HG03139 (cell line): ENCODE measurements around the gene CAMK2N2.

ENCODE experiments used
- ATAC-seq: cut with Tn5 transposase; IDR thresholded peaks from one replicate; pipeline ENCODE4 v1.9.1; 2021; ENCODE audit not compliant: unreplicated experiment

The CAMK2N2 gene

DNA sequence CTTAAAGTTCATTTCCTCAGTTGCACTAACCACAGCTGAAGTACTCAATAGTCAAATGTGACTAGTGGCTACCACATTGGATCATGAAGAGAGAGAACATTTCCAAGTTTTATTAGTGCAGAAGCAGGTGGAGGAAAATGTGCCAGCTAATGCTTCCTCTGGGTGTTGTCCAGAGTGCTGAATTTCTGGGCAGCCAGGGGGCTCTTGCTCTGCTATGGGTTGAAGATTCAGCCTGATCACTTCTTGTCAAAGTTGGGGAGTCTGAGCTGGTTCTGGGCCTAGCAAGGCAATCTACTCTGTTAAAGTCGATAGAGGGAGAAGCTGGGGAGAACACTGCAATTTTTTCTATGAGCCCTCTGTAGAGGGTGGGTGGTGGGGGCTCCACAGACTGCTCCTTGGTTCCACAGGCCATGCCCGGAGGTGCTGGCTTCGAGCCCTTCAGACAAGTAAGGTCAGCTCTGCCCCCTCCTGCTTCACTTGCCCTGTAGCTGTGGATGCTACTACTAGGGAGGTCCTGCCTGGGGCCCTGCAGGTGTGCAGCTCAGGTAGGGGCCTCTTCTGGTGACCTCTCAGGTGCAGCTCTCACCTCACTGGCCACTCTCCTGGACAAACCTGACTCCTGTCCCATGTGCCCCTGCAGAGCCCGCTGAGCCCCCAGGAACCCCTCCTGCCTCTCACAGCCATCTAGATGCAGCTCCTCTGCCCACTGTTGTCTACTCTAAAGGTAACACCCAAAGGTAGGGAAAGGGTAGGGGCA is 20.8 kb downstream of the CAMK2N2 start:
- ATAC-seq = no peak

DNA sequence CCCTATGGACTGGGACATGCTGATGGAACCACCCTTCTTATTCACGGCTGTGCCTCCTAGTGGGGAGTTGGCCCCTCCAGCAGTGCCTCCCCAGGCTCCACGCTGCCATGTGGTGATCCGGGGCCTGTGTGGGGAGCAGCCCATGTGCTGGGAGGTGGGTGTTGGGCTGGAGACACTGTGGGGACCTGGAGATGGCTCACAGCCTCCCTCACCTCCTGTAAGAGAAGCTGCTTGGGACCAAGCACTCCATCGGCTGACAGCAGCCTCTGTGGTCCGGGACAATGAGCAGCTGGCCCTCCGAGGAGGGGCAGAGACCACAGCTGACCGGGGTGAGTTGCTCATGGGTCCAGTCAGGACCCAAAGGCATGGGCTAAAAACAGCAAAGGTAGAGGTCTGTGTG is 21.6 kb downstream of the CAMK2N2 start:
- ATAC-seq = no peak

DNA sequence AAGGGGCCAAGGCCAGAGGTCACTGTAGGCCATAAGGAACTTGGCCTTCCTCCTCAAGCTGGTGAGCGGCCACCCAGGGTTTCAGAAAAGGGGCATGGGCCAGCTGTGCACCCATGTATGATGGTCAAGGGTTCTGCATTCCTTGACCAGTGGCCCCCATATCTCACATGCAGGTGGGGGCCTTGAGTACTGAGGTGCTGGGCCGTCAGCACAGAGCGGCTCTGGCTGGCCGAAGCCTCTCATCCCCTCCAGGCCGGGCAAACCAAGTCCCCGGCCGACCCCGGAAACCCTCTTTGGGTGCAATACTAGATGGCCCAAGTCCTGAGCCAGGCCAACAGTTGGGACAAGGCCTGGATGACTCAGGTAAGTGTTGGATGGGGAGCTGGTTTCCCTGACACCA is 22.1 kb downstream of the CAMK2N2 start:
- no peak for ATAC-seq

DNA sequence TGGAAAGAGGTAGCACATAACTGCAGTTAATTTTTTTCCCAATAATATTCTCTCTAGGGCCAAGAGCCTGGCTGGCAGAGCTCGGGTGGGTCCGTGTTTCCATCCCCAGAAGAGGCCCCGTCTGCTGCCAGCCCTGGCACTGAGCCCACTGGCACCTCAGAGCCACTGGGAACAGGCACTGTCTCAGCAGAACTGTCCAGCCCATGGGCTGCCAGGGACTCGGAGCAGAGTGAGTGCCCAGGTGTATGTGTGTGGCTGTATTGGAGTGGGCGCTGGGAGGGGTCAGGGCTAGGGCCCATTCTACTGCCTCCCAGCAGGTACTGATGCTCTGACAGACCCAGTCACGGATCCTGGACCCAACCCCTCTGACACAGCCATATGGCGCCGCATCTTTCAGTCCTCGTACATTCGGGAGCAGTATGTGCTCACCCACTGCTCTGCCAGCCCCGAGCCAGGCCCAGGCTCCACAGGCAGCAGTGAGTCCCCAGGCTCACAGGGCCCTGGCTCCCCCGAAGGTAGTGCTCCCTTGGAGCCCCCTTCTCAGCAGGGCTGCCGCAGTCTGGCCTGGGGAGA is 23.0 kb downstream of the CAMK2N2 start:
- ATAC-seq = no peak

DNA sequence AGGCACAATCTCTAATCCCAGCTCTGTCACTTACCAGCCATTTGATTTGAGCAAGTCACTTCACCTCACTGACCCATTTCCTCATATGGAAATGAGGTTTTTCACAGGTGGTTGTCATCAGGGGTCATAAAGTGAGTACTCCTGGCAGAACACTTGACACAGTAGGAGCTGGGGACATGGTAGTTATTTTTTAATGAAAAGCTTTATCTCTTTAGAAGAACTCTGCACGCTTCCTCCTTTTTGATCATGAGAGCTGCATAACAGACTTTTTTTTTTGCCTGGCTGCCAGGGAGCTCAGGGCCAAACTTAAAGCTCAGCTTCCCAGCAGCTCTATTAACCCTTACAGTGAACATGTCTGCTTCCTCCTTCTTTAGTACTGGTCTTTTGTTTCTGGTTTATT is 23.5 kb downstream of the CAMK2N2 start:
- no peak for ATAC-seq

DNA sequence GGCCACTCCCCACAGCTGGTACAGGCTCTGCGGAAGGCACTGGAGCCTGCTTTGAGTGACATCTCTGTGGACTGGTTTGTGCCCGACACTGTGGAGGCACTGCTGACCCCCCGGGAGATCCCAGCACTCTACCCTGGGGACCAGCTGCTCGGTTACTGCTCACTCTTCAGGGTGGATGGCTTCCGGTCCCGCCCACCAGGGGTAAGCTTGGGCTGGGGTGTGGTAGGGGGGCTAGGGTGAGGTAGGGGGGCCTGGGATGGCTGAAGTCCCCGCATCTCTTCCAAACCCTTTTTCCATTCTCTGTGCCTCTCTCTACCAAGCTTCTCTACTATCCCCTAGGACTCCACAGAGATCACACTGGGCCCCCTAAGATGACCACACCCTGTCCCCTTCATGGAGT is 24.1 kb downstream of the CAMK2N2 start:
- no peak for ATAC-seq

DNA sequence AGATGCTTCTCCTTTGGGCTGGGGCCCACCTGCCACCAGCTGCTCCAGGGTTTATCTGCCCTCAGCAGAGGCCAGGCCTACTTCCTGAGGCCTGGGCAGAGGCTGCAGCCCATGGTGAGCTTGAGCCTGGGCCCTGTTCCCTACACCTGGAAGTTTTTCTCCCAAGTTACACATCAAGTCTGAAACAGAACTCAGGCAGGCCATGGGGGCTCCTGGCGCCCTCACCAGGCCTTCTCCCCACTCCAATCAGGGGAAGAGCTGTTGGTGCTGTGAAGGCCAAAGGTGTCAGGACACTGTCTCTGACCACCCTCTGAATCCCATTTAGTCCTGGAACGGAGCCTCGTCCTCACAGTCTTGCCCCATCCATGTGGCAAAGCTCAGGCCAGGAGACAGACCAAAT is 24.7 kb downstream of the CAMK2N2 start:
- ATAC-seq = no peak

DNA sequence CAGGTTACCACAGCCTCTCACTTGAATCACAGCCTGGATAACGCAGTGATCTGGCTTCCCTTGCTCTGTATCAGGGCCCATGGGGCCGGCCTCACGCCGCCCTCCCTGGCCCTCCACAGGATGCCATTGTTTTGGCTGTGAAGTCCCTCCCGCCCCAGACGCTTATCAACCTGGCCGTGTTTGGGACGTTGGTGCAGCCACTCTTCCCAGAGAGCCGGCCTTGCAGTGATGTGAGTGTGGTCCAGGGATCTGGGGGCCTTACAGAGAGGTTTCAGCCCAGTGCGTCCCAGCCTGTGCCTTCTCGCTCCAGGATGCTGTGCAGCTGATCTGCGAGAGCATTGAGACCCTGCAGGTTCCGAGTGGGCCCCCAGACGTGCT is 25.3 kb downstream of the CAMK2N2 start:
- ATAC-seq = no peak

DNA sequence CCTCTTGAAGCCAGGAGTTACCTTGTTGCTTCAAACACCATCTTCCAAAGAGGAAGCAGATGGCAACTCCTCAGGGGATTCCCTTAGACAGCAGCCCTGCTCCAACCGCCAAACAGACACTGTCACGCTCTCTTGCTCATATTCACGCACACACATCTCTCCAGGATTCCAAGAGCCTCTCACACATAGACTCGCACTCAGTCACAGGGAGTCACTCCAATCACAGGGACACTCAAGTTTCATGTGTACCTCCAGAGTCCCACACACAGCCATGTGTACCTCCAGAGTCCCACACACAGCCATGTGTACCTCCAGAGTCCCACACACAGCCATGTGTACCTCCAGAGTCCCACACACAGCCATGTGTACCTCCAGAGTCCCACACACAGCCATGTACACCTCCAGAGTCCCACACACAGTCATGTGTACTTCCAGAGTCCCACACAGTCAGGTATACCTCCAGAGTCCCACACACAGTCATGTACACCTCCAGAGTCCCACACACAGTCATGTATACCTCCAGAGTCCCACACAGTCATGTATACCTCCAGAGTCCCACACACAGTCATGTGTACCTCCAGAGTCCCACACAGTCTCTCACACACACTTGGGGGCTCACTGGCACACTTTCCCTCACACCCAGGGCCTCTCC is 25.8 kb downstream of the CAMK2N2 start:
- no peak for ATAC-seq

DNA sequence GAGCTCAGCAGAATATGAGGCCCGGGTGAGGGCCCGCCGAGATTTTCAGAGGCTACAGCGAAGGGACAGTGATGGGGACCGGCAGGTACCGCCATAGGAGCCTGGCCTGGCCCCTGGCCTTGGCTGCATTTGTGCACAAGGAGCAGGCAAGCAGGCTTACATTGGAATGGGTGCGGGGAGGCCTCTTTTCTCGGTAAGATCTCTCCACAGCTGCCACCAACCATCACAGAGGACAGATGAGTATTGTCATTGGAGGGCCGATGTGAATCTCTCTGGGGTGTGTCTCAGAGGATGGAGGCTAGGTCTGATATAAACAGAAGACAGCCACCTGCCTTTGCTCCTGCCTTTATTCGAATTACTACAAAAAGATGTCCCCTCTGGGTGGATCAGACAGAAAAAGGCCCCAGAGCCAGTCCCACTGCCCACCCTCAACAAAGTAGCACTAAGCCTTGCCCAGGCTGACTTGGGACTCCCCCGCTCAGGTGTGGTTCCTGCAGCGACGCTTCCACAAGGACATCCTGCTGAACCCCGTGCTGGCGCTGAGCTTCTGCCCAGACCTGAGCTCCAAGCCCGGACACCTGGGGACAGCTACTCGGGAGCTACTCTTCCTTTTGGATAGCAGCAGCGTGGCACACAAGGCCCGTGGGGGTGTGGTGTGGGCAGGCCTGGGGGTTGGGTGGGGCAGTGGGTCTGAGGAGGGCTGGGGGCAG is 26.5 kb downstream of the CAMK2N2 start:
- no peak for ATAC-seq

DNA sequence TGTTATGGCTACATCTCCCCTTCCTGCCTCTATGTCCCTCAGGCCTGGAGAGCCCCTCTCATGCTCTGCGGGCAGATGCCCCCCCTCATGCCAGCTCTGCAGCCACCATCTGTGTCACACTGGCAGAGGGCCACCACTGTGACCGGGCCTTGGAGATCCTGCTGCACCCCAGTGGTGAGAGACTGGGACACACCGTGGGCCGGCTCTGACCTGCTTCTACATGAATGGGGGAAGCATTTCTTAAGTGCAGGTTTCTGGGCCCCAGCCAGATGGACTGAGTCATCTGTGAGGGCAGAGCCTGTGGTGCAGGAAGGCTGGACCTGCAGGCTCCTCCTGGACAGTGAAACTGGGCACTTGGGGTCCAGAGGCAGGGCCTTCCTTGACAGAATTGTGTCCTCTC is 27.1 kb downstream of the CAMK2N2 start:
- ATAC-seq = no peak

DNA sequence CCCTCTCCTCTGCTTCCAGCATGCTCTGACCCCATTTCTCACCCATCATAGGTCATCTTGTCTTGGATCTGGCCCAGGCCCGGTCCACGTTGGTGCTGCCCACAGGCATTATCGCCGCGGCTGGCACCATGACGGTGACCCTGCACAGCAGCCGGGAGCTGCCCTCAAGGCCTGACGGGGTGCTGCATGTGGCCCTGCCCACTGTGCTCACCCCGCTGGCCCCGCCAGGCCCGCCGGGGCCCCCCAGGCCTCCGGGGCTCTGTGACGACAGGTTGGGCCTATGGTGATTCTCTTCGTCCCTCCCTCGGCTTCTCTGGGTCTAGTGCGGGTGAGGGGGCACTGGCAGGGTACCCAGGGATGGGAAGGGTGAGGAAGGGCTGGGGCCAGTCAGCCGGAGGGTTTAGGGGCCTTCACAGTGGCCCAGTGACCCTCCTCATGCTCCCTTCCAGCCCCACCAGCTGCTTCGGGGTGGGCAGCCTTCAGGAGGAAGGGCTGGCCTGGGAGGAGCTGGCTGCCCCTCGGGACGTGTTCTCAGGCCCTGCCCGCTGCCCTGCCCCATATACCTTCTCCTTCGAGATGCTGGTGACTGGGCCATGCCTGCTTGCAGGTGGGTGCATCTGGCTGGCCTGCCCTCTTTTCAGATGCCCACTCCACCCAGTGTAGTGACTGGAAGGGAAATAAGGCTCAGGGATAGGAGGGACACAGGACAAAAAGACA is 28.1 kb downstream of the CAMK2N2 start:
- no peak for ATAC-seq

DNA sequence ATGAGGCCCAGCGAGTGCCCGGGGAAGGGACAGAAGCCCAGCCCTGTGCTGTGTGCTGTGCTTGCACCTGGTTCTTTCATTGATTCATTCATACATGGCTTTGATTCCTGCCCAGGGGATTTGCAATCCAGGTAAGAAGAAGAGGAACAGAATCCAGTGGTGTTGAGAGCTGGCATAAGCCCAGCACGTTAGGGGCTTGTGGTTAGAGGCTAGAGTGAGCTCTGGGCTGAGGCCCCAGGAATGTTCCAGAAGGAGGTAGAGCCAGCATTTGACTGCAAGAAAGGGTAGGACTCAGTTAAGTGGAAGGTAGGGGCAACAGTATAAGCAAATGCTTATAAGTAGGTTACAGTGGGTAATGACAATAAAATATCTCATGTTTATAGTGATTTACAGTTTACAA is 29.7 kb downstream of the CAMK2N2 start:
- ATAC-seq = no peak

DNA sequence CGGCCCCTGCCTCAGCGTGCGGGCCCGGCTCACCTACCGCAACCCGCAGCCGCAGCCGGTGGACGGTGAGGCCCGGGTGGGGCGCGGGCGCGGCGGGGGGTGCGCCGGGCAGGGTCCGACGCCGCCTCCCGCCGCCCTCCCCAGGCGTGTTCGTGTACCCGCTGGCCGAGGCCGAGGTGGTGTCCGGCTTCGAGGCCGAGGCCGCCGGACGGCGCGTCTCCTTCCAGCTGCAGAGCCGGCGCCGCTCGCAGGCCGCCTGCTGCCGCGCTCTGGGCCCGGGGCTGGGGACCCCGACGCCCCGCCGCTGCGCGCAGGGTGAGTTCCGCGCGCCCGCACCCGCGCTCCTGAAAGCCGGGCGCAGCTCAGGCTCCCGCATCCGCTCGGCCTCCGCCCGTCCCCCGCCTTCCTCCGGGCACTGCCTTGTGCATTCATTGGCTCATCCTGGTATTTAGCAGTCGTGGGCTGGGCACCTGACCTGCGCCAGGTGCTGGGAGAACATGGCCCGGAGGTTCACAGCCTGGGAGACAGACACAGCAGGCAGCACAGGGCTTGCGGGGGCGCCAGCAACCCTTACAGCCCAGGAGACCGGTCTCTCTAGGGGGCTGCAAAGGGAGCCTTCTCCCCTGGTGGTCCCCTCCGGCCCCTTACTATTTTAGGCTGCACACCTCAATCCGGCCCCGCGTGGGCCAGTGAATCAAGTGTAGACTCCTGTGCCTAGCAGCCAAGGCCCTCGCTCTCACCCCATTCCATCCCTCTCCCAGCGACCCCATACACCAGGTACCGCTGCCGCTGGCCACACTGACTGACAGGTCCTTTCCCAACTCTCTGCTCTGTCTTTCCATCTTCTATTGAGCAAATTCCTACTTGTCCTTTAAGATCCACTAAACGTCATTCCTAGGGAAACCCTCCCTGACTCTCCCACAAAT is 30.5 kb downstream of the CAMK2N2 start:
- no peak for ATAC-seq

DNA sequence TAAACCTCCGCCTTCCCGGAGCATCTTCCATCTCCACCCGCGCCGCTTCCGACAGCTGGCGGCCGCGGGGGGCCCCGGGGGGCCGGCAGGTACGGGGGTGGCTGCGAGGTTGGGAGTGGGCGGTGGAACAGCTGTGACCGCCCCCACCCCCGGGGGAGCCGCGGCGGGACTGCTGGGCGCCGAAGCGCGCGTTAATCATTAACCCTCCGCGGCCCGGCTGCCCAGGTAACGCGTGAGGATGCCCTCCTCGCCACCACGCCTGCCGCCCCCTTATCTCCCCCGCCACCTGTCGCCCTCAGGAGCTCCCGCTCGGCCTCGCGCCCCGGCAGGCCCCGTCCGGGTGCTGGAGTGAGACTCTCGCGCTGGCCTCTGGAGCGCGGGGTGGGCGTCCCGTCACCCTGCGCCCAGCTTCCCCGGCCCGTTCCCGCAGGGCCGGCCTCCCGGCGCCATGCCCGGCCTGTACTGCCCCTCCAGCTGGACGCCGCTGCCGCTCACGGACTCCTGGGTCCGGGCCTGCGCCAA is 31.2 kb downstream of the CAMK2N2 start:
- ATAC-seq = no peak

DNA sequence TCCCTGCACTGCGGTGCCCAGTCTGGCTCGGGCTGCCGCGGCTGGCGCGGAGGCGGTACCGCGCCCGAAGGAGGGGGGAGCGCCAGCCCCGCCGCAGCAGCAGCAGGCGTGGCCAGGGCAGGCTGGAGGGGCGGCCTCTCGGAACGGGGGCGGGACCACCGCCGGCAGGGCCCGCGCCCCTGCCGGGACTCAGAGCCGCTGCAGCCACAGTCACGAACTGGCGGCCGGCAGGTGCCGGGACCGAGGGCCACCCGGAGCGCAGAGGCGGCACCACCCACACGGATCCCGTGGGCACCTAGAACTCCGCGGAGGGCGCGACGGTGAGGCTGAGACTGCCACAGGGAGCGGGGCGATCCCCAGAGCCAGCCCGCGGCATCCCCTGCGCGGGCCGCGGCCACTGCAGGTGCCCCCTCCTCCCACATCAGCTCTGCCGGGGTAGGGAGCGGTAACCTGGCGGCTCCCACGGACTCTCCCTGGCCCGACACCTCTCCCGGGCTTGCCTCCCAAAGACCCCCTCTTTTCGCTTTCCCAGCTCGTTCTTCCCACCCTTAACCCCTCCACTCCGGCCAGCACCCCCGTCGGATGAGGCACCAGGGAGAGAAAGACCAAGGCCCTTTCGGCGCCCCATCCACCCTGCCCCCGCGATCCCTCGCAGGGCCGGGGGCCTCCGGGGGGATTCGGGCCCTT is 31.8 kb downstream of the CAMK2N2 start, which contains the start of gene VWA5B2:
VWA5B2 (plus strand) TSS at position 192 of the 687 bp plus-strand sequence. CDS start 944 bp downstream, outside the sequence.
- ATAC-seq = peak; percentile 75

DNA sequence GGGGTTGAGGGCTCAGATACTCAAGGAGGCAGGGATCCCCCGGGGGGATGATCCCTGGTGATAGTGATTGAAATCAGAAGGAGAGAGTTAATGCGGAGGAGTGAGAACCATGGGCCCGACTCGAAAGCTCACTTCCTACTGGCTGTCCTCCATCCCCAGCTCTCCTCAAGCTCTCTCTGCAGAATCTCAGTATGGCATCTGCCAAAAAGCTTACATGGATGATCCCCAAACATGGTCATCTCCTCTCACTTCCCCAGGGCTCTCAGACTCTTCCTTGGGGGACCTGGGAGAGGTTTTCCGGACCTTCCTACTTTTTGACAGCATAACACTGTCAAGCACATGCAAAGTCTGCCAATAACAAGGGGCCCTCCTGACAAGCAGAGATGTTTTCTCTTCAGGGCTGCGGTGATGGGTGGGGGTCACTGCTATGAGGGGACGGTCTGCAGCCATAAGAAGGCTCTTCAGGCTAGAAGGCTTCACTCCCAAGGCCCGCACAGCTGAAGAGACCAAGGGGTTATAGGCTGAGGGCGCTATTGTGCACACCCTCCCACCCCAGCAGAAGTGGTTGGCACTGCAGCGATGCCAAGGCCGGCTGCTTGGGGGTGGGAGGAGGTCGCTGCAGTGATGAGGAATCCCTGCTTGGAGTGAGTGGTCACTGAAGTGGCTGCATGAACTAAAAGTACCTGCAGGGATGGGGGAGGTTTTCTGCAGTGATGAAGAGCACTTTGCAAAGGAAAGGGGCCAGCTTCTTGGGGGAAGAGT is 32.8 kb downstream of the CAMK2N2 start:
- no peak for ATAC-seq

DNA sequence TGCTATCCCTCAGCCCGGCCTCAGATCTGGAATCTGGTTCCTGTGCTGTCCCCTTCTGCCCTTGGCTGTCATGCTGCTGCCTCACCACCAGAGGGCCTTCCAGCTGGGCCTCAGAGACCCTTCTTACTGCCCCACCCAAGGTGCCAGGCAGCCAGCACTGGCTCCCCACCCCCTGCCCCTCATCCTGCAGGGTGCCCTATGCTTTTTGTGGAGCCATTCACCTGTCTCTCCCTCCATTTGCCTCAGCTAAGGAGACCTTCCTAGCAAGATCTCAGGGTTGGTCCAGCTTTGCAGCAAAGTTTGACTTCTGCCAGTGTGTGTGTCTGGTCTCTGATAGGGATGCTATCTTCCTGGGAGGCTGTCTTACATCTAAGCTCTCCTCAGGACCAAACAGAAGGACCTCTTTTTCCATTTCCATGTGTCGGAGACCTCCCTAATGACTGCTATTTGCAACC is 33.8 kb downstream of the CAMK2N2 start:
- ATAC-seq = no peak
